ENCODE results near the gene ELMO3.

ELMO3 gene

GRCh38 chr16:67215706-67216105, 16.8 kb downstream of the ELMO3 start:
- no peaks in the 10 kb centered on the region for H3K27me3 ChIP-seq (ENCODE audit: insufficient read depth, poor library complexity, severe bottlenecking)
- H3K4me3 ChIP-seq (replicated peaks; ENCODE audit: insufficient read depth, low read length): no peak overlapping the region
- no peak for DNase-seq (ENCODE audit: low read depth in 1 of 2, low spot score in 1 of 2)
- TF ChIP-seq GABPA (IDR thresholded peaks at IDR 0.05; ENCODE audit: low read depth) (no peak), REST (IDR thresholded peaks at IDR 0.05; ENCODE audit: insufficient replicate concordance, low read depth) (no peak), POLR2AphosphoS5 (IDR thresholded peaks at IDR 0.05; ENCODE audit: low read depth) (no peak), SPI1 (IDR thresholded peaks at IDR 0.05; ENCODE audit: borderline replicate concordance, low read depth) (no peak), CTCF (IDR thresholded peaks at IDR 0.05; ENCODE audit: insufficient read depth, low read length) (no peak)
- H3K27ac ChIP-seq (replicated peaks): no peak overlapping the region

GRCh38 chr16:67216612-67217490, 17.9 kb downstream of the ELMO3 start:
- H3K27ac ChIP-seq (replicated peaks): no peak overlapping the region
- H3K27me3 ChIP-seq (ENCODE audit: insufficient read depth, poor library complexity, severe bottlenecking): no peaks in the 10 kb centered on the region
- no peak overlapping the region for H3K4me3 ChIP-seq (replicated peaks; ENCODE audit: insufficient read depth, low read length)
- TF ChIP-seq GABPA (IDR thresholded peaks at IDR 0.05; ENCODE audit: low read depth) (no peak), POLR2AphosphoS5 (IDR thresholded peaks at IDR 0.05; ENCODE audit: low read depth) (no peak), SPI1 (IDR thresholded peaks at IDR 0.05; ENCODE audit: borderline replicate concordance, low read depth) (peak; percentile 42; the same call in 1 of the 2 replicates), CTCF (IDR thresholded peaks at IDR 0.05; ENCODE audit: insufficient read depth, low read length) (no peak), REST (IDR thresholded peaks at IDR 0.05; ENCODE audit: insufficient replicate concordance, low read depth) (no peak)
- peak; percentile 55 to 64 for DNase-seq (ENCODE audit: low read depth in 1 of 2, low spot score in 1 of 2)

GRCh38 chr16:67223992-67224391, 25.1 kb downstream of the ELMO3 start:
- no peak overlapping the region for H3K4me3 ChIP-seq (replicated peaks; ENCODE audit: insufficient read depth, low read length)
- no peak for TF ChIP-seq POLR2AphosphoS5 (IDR thresholded peaks at IDR 0.05; ENCODE audit: low read depth)
- TF ChIP-seq GABPA (IDR thresholded peaks at IDR 0.05; ENCODE audit: low read depth): no peak
- TF ChIP-seq CTCF (IDR thresholded peaks at IDR 0.05; ENCODE audit: insufficient read depth, low read length): no peak
- no peak for TF ChIP-seq REST (IDR thresholded peaks at IDR 0.05; ENCODE audit: insufficient replicate concordance, low read depth)
- no peak for TF ChIP-seq SPI1 (IDR thresholded peaks at IDR 0.05; ENCODE audit: borderline replicate concordance, low read depth)
- no peaks in the 10 kb centered on the region for H3K27me3 ChIP-seq (ENCODE audit: insufficient read depth, poor library complexity, severe bottlenecking)
- DNase-seq (ENCODE audit: low read depth in 1 of 2, low spot score in 1 of 2): no peak
- no peak overlapping the region for H3K27ac ChIP-seq (replicated peaks)

Data from HL-60 (cell line).